ENCODE data around the gene MAML2.

The MAML2 gene

DNA sequence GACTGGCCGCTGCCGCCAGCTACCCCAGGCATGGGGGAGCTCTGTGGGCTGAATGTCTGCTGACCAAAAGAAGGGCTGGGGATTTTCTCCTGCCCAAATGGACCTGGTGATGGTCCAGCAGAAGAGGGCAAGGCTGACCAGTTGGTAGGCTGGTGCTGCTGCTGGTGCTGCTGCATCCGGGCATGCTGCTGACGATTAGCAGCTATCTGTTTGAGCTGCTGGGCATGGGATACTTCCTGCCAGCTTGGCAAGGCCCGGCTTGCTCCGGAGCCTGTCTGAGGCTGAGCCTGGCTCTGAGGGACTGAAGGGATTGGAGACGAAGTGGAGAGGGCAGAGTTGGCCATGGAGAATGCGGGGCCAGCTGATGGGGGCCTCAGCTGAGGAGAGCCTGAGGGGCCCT is 250.5 kb downstream of the MAML2 start:
- H3K4me3 ChIP-seq (ENCODE audit: control insufficient read depth, low read depth, low read length), result no peak overlapping the region

DNA sequence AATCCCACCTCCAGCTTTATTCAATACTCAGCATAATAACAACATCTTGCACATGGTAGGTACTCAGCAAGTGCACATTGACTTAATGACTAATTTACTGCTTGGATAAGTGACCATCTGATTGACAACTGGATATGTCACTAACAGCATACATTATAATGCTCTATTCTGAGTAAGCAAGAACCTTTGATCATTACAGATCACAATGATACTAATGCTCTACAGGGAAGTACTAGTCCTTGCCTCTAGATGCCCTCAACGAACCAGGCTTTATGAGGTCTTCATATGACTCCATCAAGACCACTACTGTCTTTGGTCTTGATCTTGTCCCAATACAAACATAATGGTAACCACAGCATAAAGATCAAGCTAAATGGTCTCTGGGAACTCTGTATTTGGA is 251.5 kb downstream of the MAML2 start:
- TF ChIP-seq, protein P1, sequence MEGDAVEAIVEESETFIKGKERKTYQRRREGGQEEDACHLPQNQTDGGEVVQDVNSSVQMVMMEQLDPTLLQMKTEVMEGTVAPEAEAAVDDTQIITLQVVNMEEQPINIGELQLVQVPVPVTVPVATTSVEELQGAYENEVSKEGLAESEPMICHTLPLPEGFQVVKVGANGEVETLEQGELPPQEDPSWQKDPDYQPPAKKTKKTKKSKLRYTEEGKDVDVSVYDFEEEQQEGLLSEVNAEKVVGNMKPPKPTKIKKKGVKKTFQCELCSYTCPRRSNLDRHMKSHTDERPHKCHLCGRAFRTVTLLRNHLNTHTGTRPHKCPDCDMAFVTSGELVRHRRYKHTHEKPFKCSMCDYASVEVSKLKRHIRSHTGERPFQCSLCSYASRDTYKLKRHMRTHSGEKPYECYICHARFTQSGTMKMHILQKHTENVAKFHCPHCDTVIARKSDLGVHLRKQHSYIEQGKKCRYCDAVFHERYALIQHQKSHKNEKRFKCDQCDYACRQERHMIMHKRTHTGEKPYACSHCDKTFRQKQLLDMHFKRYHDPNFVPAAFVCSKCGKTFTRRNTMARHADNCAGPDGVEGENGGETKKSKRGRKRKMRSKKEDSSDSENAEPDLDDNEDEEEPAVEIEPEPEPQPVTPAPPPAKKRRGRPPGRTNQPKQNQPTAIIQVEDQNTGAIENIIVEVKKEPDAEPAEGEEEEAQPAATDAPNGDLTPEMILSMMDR (conservative IDR thresholded peaks at IDR 0.05; ENCODE audit: control insufficient read depth, insufficient read depth, low read depth, low read length), result no peak
- H3K4me3 ChIP-seq (ENCODE audit: control insufficient read depth, low read depth, low read length), result no peak overlapping the region
- no peak for DNase-seq (ENCODE audit: low read depth)

More for the DNA sequence above, 250.5 kb downstream of the MAML2 start:
- TF ChIP-seq, protein P1 (conservative IDR thresholded peaks at IDR 0.05; ENCODE audit: control insufficient read depth, insufficient read depth, low read depth, low read length), result no peak
- DNase-seq (ENCODE audit: low read depth), result no peak

DNA sequence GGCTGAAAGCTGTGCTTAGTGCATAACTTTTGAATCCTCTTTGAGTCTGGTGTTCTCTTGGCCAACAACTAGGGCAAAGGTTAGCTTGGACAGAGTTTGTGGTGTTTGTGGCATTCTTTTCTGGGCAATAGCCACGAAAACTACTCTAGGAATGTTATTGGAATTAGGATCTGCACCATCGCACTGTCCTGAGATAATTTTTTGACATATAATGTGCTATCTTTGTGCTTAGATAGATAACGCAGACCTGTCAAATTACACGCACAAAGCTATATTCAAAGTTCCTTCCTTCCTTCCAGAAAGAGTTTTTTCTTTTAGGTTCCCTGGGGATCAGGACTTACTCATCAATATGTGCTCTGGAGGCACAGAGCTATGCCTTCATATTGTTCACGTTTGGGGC is 252.3 kb downstream of the MAML2 start:
- TF ChIP-seq, protein P1 (conservative IDR thresholded peaks at IDR 0.05; ENCODE audit: control insufficient read depth, insufficient read depth, low read depth, low read length), result no peak
- peak; percentile 79 for DNase-seq (ENCODE audit: low read depth)

DNA sequence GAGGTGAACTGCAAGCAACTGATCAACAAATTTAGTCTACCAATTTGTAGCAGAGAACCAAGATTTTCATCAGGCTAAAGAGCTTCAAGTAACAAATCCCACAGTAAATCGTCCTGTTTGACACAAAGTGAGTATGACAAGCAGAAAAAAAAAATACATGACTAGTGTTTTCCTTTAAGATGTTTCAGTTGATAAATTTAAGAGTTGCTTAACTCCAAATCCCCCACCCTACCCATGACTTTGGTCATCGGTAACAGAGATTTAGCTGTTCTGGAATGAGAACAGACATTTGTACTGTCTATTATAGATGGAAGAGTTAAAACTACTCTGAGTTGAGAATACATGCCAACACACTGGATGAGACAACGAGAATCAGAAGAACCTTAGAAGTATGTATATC is 254.1 kb downstream of the MAML2 start:
- no peak for DNase-seq (ENCODE audit: low read depth)
- H3K4me3 ChIP-seq (ENCODE audit: control insufficient read depth, low read depth, low read length), result no peak overlapping the region
- TF ChIP-seq, protein P1 (conservative IDR thresholded peaks at IDR 0.05; ENCODE audit: control insufficient read depth, insufficient read depth, low read depth, low read length), result no peak

More for the DNA sequence above, 252.3 kb downstream of the MAML2 start:
- H3K4me3 ChIP-seq (ENCODE audit: control insufficient read depth, low read depth, low read length), result no peak overlapping the region

DNA sequence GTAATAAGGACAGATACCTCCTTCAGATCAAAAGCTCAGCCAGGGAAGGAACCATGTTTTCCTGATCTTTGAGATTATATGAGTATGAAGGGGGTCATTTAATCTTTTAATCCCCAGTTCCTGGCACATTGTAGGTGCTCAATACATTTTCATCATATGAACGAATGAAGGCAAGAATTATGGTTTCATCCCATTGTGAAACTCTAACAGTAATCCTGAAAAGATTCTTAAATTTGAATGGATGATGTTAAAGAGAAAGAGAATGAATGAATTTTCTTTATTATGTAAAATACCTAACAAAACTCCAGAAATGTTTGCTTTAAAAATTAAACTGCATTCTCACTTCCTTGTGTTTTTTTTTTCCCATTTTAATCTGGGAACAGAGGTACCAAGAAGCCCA is 256.9 kb downstream of the MAML2 start:
- H3K4me3 ChIP-seq (ENCODE audit: control insufficient read depth, low read depth, low read length), result no peak overlapping the region
- TF ChIP-seq, protein P1 (conservative IDR thresholded peaks at IDR 0.05; ENCODE audit: control insufficient read depth, insufficient read depth, low read depth, low read length), result no peak
- DNase-seq (ENCODE audit: low read depth), result no peak

DNA sequence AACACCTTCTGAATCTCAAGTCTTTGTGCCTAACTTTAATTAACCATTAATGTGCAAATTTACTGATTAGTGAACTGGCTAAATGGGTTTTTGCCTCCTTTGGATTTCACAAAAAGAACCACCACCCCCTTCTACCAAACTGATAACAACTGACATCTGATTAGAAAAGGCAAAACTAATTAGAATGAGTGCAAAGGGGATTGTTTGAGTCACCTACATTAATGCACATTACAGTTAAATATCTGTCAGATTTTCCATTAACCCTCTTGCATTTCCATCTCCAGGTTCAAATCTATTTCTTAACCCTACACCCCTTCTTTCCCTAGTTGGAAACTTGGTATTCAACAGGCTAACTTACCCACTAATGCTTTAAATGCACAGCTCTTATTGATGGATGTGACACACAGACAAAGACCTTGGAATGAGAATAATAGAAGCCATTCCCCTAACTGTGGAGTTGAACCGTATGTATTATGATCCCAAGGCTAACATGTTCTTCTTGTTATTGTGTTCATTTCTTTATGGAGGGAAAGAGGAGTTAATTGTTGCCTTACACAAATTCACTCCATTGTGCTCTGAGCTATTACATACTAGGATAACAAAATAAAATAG is 257.6 kb downstream of the MAML2 start:
- TF ChIP-seq, protein P1 (conservative IDR thresholded peaks at IDR 0.05; ENCODE audit: control insufficient read depth, insufficient read depth, low read depth, low read length), result no peak
- no peak overlapping the region for H3K4me3 ChIP-seq (ENCODE audit: control insufficient read depth, low read depth, low read length)
- DNase-seq (ENCODE audit: low read depth), result no peak
